HEK293 (cell line): ENCODE data around the gene TET2.

Experiments used
- ZNF114 ChIP-seq: fragments of 450-650 bp; formaldehyde crosslinking; IDR thresholded peaks from 2 replicates; pipeline ENCODE4 v1.5.0; 2017; ENCODE audit warnings: missing biosample characterization, missing genetic modification characterization
- TF ChIP-seq, protein P1 (sequence below): fragments of 450-650 bp; formaldehyde crosslinking; IDR thresholded peaks from 2 replicates; pipeline ENCODE4 v1.5.1; 2016; ENCODE audit warnings: missing biosample characterization, missing genetic modification characterization

DNA sequence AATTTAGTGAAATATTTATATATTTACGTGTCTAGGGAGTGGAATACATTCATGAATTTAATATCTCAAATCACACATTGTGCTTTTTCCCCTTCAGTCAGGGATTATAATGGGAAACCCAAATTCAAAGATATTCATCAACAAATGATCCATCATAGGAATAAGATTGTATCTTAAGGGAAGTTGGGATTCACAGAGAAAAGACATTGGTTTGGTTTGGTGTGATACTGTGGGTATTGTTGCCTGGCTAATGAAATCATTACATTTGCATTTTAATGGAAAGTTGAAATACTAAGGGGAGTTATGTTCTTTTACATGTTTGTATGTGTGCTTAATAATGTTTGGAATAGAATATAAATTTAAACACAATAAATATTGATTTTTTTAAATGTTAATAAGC lies 1.7 kb downstream of the TET2 start:
- no peak for TF ChIP-seq ZNF114 (tag by site-specific recombination)
- TF ChIP-seq, protein P1, sequence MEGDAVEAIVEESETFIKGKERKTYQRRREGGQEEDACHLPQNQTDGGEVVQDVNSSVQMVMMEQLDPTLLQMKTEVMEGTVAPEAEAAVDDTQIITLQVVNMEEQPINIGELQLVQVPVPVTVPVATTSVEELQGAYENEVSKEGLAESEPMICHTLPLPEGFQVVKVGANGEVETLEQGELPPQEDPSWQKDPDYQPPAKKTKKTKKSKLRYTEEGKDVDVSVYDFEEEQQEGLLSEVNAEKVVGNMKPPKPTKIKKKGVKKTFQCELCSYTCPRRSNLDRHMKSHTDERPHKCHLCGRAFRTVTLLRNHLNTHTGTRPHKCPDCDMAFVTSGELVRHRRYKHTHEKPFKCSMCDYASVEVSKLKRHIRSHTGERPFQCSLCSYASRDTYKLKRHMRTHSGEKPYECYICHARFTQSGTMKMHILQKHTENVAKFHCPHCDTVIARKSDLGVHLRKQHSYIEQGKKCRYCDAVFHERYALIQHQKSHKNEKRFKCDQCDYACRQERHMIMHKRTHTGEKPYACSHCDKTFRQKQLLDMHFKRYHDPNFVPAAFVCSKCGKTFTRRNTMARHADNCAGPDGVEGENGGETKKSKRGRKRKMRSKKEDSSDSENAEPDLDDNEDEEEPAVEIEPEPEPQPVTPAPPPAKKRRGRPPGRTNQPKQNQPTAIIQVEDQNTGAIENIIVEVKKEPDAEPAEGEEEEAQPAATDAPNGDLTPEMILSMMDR (tag by site-specific recombination) = no peak
